Putamen (tissue), 1 donor: ENCODE results near the gene KLK4.
"Not testable (repeated sequence)": the region's sequence is repeated elsewhere in the genome, so short reads cannot be mapped to it uniquely, and the experiment has no call there.

Experiments used
- DNase-seq: peaks from one replicate; pipeline ENCODE4 v3.0.0-alpha.2; 2016; ENCODE audit warnings: low spot score

KLK4 gene

GRCh38 chr19:50912727-50913716 lies 1.8 kb upstream of the KLK4 start:
- DNase-seq = no peak

DNA sequence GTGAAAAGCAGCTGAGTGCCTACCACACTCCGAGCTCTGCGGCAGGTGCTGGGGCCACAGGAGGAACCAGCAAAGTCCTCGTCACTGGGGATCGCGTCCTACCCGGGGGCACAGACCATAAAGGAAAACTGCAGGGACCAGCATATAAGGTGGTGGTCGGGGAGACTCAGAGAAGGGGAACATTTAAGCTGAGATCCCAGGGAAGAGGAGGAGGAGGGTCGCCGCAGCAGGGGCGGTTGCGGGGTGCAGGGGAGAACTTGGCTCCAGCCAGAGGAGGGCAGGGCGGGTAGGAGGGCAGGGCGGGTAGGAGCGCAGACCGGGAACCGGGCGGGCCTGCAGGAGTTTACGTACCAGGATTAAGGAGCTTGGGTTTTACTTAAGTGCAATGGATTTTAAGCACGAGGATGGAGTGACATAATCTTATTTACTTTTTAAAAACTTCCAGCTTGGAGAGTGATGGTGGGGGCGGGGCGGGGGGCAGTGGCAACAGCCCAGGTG lies 956 bp upstream of the KLK4 start:
- DNase-seq = no peak

- DNase-seq = no peak
Observed at GRCh38 chr19:50910722-50911121, 473 bp downstream of the KLK4 start.

DNA sequence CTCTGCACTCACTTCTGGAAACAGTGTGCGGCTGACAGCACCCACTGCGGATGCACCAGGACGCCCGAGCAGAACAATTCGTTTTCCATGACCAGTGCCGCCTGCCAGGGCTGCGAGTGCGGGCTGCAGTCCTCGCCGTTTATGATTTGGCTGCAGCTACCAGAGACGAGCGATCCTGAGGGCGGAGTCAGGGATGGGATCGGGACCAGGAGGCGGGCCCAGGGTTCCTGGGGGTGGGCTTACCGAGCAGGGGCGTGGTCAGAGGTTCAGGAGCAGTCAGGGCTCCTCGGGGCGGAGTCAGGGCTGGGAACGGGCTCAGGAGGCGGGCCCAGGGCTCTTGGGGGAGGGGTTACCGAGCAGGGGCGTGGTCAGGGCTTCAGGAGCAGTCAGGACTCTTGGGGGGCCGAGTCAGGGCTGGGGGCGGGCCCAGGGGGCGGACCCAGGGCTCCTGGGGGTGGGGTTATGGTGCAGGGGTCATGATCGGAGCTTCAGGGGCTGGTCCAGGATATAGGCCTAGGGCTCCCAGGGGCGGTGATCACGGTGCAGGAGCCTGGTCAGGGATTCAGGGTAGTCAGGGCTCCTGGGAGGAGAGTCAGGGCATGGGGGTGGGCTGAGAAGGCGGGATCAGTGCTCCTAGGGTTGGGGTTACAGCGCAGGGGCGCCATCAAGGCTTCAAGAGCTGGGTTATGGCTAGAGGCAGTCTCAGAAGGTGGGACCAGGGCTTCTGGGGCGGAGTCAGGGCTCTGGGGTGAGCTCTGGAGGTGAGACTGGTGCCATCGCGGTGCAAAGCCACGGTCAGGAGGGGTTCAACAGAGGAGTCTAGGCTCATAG lies 1.7 kb downstream of the KLK4 start:
- no peak for DNase-seq

- DNase-seq = no peak
Observed at GRCh38 chr19:50908336-50908735, 2.9 kb downstream of the KLK4 start.

DNA sequence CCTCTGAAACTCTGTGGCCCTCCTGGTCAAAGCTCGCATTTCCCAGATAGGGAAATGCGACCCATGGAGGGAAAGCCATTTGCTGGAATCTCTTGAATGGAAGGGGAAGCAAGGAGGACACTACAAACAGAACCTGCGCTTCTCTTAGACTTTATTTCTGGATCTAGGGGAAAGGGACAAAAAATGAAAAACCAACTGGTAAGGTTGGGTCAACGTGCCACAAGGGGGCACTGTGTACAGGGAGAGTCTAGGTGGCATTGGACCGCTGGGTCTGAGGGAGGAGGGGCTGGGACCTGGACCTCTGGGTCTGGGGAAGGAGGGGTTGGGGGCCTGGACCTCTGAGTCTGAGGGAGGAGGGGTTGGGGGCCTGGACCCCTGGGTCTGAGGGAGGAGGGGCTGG lies 5.0 kb downstream of the KLK4 start:
- DNase-seq = no peak

DNA sequence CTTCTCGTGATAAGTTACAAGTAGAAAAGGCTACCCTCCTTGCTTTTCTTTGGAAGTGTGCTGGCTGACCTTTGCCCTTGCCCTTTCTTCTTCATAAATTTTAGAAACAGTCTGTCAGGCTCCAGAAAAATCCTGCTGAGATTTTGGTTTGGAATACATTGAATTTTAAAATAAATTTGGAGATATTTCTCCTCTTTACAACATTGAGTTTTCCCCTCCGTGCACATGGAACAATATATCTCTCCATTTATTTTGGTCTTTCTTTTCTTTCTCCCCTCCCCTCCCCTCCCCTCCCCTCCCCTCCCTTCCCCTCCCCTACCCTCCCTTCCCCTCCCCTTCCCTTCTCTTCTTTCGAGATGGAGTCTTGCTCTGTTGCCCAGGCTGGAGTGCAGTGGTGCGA lies 8.6 kb downstream of the KLK4 start:
- DNase-seq = no peak

DNA sequence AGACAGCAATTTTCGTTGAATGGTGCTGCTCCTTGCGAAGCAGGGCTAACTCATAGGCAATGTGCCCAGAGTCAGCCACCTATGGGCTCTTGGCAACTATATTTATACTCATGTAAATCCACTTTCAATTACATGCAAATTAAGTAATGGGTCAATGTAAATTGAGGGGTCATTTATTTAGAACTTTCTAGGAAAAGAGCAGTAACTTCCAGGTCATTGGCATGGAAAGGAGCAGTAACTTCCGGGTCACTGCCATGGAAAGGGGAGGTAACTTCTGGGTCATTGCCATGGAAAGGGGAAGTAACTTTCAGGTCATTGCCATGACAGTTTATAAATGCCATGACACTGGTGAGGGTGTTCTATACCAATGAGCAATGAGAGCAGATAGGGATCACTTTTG lies 11.6 kb downstream of the KLK4 start:
- no peak for DNase-seq

GRCh38 chr19:50898018-50898417 lies 13.2 kb downstream of the KLK4 start:
- no peak for DNase-seq

DNA sequence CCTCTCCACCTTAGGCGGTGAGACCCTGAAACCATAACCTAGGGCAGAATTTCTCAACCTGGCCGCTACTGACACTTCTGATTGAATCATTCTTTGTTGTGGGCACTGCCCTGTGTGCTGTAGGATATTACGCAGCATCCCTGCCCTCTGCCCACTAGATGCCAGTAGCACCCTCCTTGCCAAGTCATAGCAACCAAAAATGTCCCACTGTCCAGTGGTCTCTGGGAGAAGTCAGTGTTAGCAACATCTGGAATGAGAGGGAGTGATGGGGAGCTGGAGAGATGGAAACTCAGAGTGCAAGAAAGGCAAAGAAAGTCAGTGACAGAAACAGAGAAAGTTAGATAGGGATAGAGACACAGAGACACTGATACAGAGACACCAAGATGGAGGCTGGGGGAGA lies 13.6 kb downstream of the KLK4 start:
- no peak for DNase-seq

DNA sequence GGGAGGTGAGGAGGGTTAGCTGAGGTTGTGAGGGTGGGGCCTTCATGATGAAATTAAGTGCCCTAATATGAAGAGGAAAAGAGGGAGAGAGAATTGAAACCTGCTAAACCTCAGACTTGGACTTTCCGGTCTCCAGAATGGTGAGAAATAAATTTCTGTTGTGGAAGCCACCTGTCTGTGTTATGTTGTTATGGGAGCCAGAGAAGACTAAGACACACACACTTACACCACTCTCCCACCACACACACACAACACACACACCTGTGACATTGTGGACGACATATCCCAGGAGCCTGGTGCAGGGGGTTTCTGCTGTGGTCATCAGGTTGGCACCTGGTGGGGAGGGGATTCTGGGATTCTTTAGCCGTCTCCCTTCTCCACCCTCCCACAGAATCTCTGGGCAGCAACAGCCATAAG lies 14.0 kb downstream of the KLK4 start:
- no peak for DNase-seq

- DNase-seq = no peak
Observed at GRCh38 chr19:50896591-50897190, 14.5 kb downstream of the KLK4 start.

- DNase-seq = not testable (repeated sequence)
Observed at GRCh38 chr19:50896089-50896590, 15.1 kb downstream of the KLK4 start.

GRCh38 chr19:50894478-50895356 lies 16.5 kb downstream of the KLK4 start:
- no peak for DNase-seq

DNA sequence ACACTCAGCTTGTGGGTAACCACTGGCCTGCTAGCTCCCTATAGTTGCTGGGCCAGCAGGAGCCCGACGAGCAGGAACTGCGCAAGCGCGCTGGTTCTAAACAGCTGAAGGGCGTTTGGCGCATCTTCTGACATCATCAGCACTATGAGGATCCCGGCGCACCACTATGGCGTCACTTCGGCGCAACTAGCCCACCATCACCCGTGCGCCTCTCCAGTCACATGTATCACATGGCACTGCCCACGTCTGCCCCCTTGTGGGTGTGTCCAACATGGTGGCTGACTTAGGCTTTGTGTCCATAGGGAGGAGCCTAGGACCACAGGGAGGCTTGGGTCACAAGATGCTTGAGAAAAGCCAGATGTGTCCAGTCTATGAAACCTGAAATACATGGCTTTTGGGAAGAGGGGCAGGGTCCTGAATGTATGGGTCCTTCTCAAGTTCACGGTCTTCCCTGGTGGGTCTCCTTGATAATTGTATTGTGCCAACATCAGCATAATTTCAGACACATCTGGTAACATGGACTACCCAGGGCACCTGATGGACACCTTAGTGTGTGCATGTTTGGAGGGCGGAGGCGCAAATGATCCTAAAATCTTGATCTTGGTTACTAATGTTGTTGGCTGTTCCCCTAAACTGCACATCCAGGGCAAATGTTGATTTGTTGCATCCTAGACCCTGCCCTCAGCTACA lies 18.0 kb downstream of the KLK4 start:
- DNase-seq = no peak

DNA sequence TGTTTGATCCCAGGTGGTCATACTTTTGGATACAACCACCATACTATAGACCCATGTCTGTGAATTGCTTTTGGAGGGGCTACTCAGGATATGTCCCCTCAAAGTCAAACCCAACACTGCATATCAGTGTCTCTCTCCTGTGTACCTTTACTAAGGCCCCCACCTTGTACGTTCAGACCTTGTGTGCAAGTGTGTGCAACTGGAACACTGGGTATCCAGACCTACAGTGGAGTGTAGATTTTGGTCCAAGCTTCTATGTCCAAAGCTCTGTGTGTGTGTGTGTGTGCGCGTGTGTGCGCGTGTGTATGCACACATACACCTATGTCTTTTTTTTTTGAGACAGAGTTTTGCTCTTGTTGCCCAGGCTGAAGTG lies 20.0 kb downstream of the KLK4 start:
- DNase-seq = no peak

DNA sequence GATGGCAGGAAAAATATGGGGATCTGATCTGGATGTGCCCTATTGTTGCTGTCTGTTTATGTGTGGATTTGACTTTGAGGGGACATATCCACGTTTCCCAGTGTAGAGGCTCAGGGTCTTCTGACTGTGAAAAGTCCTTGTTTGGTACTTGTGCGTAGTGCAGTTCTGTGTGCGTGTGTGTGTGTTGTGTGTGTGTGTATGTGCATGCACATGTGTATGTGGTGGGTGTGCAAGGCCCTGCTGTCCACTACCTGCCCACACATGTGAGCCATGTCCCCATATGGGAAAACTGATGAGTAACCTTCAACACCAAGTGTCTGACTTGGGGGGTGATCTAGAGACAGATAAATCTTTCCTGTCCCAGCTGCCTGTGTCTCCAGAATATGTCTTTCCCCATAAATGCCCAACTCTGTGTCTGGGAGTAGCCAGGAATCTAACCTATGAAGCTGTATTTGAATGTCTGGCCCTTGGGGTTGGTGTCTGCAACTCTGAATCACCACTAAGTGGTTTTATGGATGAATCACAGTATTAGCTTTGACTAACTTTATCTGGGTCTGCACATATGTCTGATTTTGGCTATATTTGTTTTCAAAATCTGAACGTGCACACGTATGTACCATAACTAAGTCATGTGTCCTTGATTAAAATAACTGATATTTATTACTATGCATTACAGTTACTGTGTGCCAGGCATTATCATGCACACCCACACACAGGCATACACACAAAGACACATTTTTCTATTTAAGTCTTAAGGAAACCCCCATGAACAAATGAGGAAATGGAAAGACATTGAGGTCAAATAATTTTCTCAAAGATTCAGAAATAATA lies 20.6 kb downstream of the KLK4 start:
- no peak for DNase-seq

DNA sequence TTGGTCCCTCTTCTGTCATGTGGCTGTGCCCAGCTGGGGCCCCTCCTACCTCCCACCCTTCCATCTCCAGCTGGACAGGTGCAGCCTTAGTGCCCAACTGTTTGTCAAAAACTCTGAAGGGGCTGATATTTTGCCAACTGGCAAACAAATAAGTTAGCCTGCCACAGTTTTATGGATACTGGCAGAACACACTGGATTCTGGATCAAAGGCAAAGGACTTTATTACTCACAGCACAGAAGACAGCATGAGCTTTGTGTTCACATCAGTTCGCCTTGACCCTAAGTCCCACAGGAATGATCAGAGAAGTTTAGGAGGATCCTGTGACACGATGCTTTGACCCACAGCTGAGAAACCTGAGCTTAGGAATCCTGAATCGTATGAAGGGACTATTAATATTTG lies 21.6 kb downstream of the KLK4 start:
- DNase-seq = no peak

GRCh38 chr19:50882188-50882587 lies 29.0 kb downstream of the KLK4 start:
- DNase-seq = no peak

GRCh38 chr19:50880241-50880640 lies 31.0 kb downstream of the KLK4 start:
- DNase-seq = no peak
